IgD-negative memory B cell (primary cell): ENCODE results near the gene NHS. TPM values are rescaled to one million over a fixed set of nuclear protein-coding genes. Genes with fewer than 3 reads are reported as not detected.

ENCODE experiments used
- H3K27ac Mint-ChIP-seq, 3 donors: one replicate each; pipeline ENCODE4 v1.8.0; 2020 to 2022; ENCODE audit warnings: mild to moderate bottlenecking in 3 of 3, mixed read lengths in 3 of 3, moderate library complexity in 1 of 3
- H3K27me3 Mint-ChIP-seq: one replicate; pipeline ENCODE4 v1.8.0; 2021; ENCODE audit warnings: mixed read lengths
- H3K36me3 Mint-ChIP-seq: one replicate; pipeline ENCODE4 v1.8.0; 2020; ENCODE audit warnings: mild to moderate bottlenecking, mixed read lengths
- H3K4me1 Mint-ChIP-seq, 3 donors: one replicate each; pipeline ENCODE4 v1.8.0; 2020 to 2022; ENCODE audit warnings: mixed read lengths in 3 of 3, mild to moderate bottlenecking in 1 of 3
- H3K4me3 Mint-ChIP-seq, 4 donors: one replicate each; pipeline ENCODE4 v1.8.0; 2020 to 2022; ENCODE audit warnings: mild to moderate bottlenecking in 4 of 4, mixed read lengths in 4 of 4, moderate library complexity in 3 of 4
- H3K9me3 Mint-ChIP-seq, 3 donors: one replicate each; pipeline ENCODE4 v1.8.0; 2020 to 2021; ENCODE audit warnings: mixed read lengths in 3 of 3, mild to moderate bottlenecking in 1 of 3
- polyA plus RNA-seq: library from polyadenylated mRNA; unstranded; fragments of 300-500 nt; fragmentation: Illumina TruSeq; gene quantifications from one replicate; pipeline ENCODE4 v1.2.3, GENCODE V29; 2021

Gene NHS
- not detected for polyA plus RNA-seq

DNA sequence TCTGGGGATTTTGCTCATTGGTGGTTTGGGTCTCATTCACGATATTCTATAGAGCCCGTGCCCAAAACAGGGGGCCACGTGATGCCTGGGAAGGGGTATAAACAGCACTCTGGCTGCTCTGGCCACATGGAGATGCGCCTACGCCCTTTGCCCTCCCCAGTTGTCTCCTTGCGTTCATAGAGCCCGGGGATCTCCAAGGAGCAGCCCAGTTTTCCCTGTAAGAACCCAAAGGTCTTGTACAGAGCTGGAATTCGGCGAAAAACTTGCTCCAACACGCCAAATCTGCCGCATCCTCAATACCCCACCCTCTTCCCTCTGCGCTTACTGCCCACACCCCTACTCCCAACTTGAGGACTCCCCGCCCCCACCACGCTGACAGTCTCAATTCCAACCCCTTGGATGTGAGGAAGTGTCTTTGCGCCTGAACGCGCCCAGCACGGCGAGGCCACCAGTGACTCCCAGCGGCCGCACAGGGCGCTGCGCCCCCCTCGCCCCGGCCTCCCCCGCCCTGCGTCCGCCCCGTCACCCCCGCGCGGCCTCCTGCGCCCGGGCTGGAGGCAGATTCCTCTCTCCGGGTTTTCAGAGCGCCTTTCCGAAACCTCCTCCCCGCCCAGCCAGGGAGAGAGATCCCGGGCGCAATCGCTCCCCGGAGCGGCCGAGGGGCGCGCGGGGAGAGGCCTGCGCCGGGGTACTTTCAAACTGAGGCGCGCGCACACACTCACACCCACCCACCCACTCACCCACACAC, at the start of gene NHS:
NHS (plus strand) TSS at position 582 of the 748 bp plus-strand sequence. CDS start 558 bp downstream, outside the sequence.
- no peaks in the 10 kb centered on the region for H3K36me3 Mint-ChIP-seq
- peaks cover 0 to 2% (median 0%) of the 10 kb centered on the region in 3 donors for H3K9me3 Mint-ChIP-seq
- peaks cover 16% of the 10 kb centered on the region for H3K27me3 Mint-ChIP-seq
- H3K27ac Mint-ChIP-seq = no peak within 1 kb of the TSS
- H3K4me3 Mint-ChIP-seq = no peak within 1 kb of the TSS
- peaks cover 0 to 2% (median 0%) of the 10 kb centered on the region in 3 donors for H3K4me1 Mint-ChIP-seq

DNA sequence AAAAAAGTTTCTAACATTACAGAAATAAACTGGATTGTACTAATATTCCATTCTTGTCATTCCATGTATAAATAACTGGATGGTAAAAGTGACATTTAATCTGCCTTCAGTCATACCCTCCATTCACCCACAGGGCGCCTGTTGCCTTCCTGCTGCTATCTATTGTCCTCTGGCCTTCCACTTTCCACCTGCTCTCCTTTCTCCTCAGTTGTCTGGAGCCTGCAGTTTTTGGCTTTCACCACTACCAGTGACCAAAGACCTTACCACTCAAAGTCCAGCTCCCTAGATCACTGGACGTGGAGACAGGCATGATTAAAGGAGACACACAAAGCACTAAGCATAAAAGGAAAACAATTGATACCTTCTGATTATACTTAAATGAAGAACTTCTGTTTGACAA, 46.2 kb upstream of the NHS start:
- Mint-ChIP-seq H3K27ac (no peak overlapping the region), H3K36me3 (no peaks in the 10 kb centered on the region), H3K27me3 (peaks cover 4% of the 10 kb centered on the region), H3K4me3 (no peak overlapping the region), H3K9me3 (no peaks in the 10 kb centered on the region), H3K4me1 (no peaks in the 10 kb centered on the region)

DNA sequence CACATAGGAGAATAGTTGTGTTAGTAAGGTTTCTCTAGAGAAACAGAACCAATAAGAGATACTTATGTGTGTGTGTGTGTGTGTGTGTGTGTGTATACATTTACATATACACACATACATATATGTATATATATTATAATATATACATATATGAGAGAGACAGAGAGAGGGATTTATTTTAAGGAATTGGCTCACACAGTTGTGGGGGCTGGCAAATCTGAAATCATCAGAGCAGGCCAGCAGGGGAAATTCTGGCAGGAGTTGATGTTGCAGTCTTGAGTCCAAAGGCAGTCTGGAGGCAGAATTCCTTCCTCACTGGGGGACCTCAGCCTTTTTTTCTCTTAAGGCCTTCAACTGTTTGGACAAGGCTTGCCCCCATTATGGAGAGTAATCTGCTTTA, 38.6 kb upstream of the NHS start:
- H3K4me1 Mint-ChIP-seq = no peaks in the 10 kb centered on the region
- H3K4me3 Mint-ChIP-seq = no peak overlapping the region
- no peak overlapping the region for H3K27ac Mint-ChIP-seq
- no peaks in the 10 kb centered on the region for H3K36me3 Mint-ChIP-seq
- no peaks in the 10 kb centered on the region for H3K9me3 Mint-ChIP-seq
- H3K27me3 Mint-ChIP-seq = peaks cover 2% of the 10 kb centered on the region

GRCh38 chrX:17355976-17356375, 19.0 kb upstream of the NHS start:
- Mint-ChIP-seq H3K27ac (no peak overlapping the region), H3K4me1 (no peaks in the 10 kb centered on the region), H3K4me3 (no peak overlapping the region), H3K27me3 (peaks cover 6% of the 10 kb centered on the region), H3K36me3 (no peaks in the 10 kb centered on the region), H3K9me3 (peaks cover 4 to 7% (median 5%) of the 10 kb centered on the region in 3 donors)

DNA sequence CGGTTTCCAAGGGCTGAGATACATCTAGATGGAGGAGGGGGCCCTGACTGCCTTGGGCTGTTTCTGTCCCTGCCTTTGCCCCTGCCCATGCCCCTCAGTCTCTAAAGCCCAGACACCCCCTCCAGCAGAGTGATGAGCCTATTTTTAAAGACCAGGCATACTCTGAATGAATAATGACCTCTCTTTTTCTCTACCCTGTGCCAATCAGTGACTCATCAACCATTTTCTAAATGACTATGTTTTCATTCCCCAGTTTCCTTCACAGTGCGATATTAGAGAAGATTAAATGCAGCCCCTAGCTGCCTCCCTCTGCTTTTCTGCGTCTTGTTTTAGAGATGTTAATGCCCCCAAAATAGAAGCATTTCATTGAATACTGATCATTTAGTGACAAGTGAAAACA, 15.5 kb upstream of the NHS start:
- Mint-ChIP-seq H3K36me3 (no peaks in the 10 kb centered on the region), H3K27ac (no peak overlapping the region), H3K4me1 (no peaks in the 10 kb centered on the region), H3K9me3 (peaks cover 0 to 5% (median 0%) of the 10 kb centered on the region in 3 donors), H3K4me3 (no peak overlapping the region), H3K27me3 (peaks cover 6% of the 10 kb centered on the region)

GRCh38 chrX:17361620-17362019, 13.4 kb upstream of the NHS start:
- peaks cover 9% of the 10 kb centered on the region for H3K27me3 Mint-ChIP-seq
- peaks cover 0 to 4% (median 0%) of the 10 kb centered on the region in 3 donors for H3K9me3 Mint-ChIP-seq
- no peak overlapping the region for H3K27ac Mint-ChIP-seq
- H3K4me3 Mint-ChIP-seq = no peak overlapping the region
- no peaks in the 10 kb centered on the region for H3K4me1 Mint-ChIP-seq
- no peaks in the 10 kb centered on the region for H3K36me3 Mint-ChIP-seq

- no peak overlapping the region for H3K27ac Mint-ChIP-seq
- H3K4me1 Mint-ChIP-seq = no peaks in the 10 kb centered on the region
- H3K4me3 Mint-ChIP-seq = no peak overlapping the region
- H3K27me3 Mint-ChIP-seq = peaks cover 10% of the 10 kb centered on the region
- no peaks in the 10 kb centered on the region for H3K36me3 Mint-ChIP-seq
- H3K9me3 Mint-ChIP-seq = no peaks in the 10 kb centered on the region
Measured at GRCh38 chrX:17368002-17368401, 7.0 kb upstream of the NHS start.

DNA sequence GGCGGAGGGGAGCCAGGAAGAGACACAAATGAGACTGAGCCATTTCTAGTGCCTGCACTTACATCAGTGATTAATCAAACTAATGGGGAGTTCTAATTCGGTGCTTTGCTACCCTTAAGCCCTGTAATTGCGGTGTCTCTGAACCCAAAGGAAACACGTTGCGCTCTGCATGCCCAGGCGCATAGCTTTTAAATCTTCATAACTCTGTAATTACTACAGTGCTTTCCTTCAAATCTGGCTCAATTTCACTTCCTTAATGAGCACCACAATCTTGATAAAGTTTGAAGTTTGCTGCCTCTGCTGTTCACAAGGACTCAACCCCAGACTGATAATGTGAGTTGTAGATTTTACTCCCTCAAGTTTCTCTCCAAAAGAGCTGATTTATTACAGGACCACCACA, 5.7 kb upstream of the NHS start:
- H3K27me3 Mint-ChIP-seq = peaks cover 10% of the 10 kb centered on the region

GRCh38 chrX:17370191-17370590, 4.8 kb upstream of the NHS start:
- Mint-ChIP-seq H3K4me1 (no peaks in the 10 kb centered on the region), H3K27ac (no peak overlapping the region), H3K36me3 (no peaks in the 10 kb centered on the region), H3K27me3 (peaks cover 13% of the 10 kb centered on the region), H3K4me3 (no peak overlapping the region), H3K9me3 (no peaks in the 10 kb centered on the region)

More for the DNA sequence above, 5.7 kb upstream of the NHS start:
- Mint-ChIP-seq H3K27ac (no peak overlapping the region), H3K4me3 (no peak overlapping the region), H3K36me3 (no peaks in the 10 kb centered on the region), H3K4me1 (no peaks in the 10 kb centered on the region), H3K9me3 (no peaks in the 10 kb centered on the region)

DNA sequence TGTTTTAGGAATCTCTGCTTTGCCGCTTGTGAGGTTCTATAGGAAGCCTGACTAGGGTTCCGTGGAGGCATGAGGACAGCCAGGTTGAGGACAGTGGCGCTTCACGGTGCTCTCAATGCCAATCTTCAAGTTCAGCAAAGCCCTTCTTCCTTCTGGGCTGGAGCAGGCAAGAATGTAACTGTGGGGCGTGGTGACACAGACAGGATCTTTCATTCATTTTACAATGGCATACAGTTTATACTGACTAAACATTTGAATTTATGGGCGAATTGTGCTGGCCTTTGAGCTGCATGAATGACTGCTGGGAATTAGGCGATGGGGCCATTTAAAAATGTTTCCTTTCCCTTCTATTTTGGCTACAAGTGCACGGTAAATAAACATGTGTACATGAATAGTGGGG, 2.9 kb upstream of the NHS start:
- Mint-ChIP-seq H3K4me3 (no peak overlapping the region), H3K36me3 (no peaks in the 10 kb centered on the region), H3K27ac (no peak overlapping the region), H3K4me1 (no peaks in the 10 kb centered on the region), H3K9me3 (no peaks in the 10 kb centered on the region), H3K27me3 (peaks cover 12% of the 10 kb centered on the region)

DNA sequence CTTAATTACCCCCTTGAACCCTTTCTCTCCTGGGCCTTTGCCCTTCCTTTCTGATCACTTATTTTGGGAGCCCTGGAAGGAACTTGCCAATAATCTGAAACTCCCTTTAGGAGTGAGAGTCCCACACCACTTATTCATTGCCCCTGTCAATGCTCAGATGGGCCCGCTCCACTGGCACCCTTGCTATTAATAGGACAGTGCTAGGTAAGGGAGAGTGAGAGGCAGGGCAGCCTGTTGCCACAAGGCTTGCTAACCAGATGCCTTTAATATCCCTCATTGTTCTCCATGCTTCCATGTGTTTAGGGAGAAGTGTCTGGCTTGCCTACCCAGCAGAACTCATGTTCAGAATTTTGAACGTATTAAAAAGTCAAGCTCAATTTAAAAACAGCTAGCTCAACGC, 1.7 kb upstream of the NHS start:
- Mint-ChIP-seq H3K9me3 (no peaks in the 10 kb centered on the region), H3K4me3 (no peak overlapping the region), H3K36me3 (no peaks in the 10 kb centered on the region), H3K4me1 (peaks cover 0 to 2% (median 0%) of the 10 kb centered on the region in 3 donors), H3K27ac (no peak overlapping the region), H3K27me3 (peaks cover 19% of the 10 kb centered on the region)

GRCh38 chrX:17375367-17375636, 302 bp downstream of the NHS start:
- Mint-ChIP-seq H3K36me3 (no peaks in the 10 kb centered on the region), H3K9me3 (peaks cover 0 to 2% (median 0%) of the 10 kb centered on the region in 3 donors)

GRCh38 chrX:17375637-17376430, 834 bp downstream of the NHS start:
- Mint-ChIP-seq H3K27me3 (peaks cover 16% of the 10 kb centered on the region), H3K27ac (no peak overlapping the region), H3K36me3 (no peaks in the 10 kb centered on the region), H3K9me3 (peaks cover 2 to 5% (median 2%) of the 10 kb centered on the region in 3 donors), H3K4me3 (no peak overlapping the region), H3K4me1 (peaks cover 0 to 2% (median 0%) of the 10 kb centered on the region in 3 donors)

More at GRCh38 chrX:17375367-17375636, 302 bp downstream of the NHS start:
- Mint-ChIP-seq H3K4me3 (no peak overlapping the region), H3K4me1 (peaks cover 0 to 2% (median 0%) of the 10 kb centered on the region in 3 donors), H3K27me3 (peaks cover 16% of the 10 kb centered on the region), H3K27ac (no peak overlapping the region)

DNA sequence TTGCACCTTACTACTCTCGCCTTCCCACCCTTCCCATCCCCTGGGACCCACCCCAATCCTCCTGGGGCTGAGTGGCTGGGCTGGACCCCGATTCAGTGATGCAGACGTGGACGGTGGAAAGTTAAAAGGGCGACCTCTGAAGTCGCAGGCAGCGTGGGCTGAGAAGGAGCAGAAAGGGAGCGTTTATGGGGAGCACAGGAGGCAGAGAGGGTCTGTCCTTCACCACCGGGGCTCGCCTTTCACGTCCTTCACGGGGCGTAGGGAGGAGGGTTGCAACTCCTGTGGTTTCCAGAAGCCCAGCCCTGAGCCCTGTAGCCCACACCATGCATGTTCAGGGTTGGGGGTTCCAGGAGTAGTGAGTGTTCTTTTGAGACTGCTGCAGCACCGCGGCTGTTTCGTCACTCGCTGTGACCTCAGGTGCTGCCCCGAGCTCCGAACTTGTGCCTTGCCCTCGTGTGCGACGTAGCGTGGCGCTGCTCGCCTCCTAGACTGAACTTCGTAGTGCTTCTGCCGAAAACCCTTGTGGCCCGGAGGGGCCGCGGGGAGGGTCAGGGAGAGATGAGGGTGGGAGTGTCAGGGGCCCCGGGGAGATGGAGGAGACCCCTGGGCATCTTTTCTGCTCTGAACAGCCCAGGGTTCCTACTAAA, 1.6 kb downstream of the NHS start:
- H3K27me3 Mint-ChIP-seq = peaks cover 16% of the 10 kb centered on the region

GRCh38 chrX:17377091-17377717, 2.2 kb downstream of the NHS start:
- no peaks in the 10 kb centered on the region for H3K36me3 Mint-ChIP-seq
- peaks cover 4 to 9% (median 6%) of the 10 kb centered on the region in 3 donors for H3K9me3 Mint-ChIP-seq
- H3K27me3 Mint-ChIP-seq = peaks cover 16% of the 10 kb centered on the region
- H3K27ac Mint-ChIP-seq = no peak overlapping the region
- H3K4me1 Mint-ChIP-seq = peaks cover 0 to 2% (median 0%) of the 10 kb centered on the region in 3 donors
- H3K4me3 Mint-ChIP-seq = no peak overlapping the region

More for the DNA sequence above, 1.6 kb downstream of the NHS start:
- H3K4me1 Mint-ChIP-seq = peaks cover 0 to 2% (median 0%) of the 10 kb centered on the region in 3 donors
- peaks cover 2 to 7% (median 4%) of the 10 kb centered on the region in 3 donors for H3K9me3 Mint-ChIP-seq
- H3K4me3 Mint-ChIP-seq = no peak overlapping the region
- no peak overlapping the region for H3K27ac Mint-ChIP-seq
- no peaks in the 10 kb centered on the region for H3K36me3 Mint-ChIP-seq
